Smooth muscle cell (in vitro differentiated cells): Measurements from ENCODE around the gene ASB5. TPM values are rescaled to one million over a fixed set of nuclear protein-coding genes. Genes with fewer than 3 reads are reported as not detected.

Source experiments
- DNase-seq: peaks from one replicate; lab custom pipeline; 2025; ENCODE audit not compliant: unreplicated experiment; lab: John Stamatoyannopoulos, UW
- H2AFZ ChIP-seq: fragments of 200-600 bp; sonication (generic); 2 replicates; pipeline ENCODE4 v1.6.0; 2016; ENCODE audit warnings: antibody characterized with exemption, low read depth, mild to moderate bottlenecking
- H3F3A ChIP-seq: fragments of 200-600 bp; sonication (generic); 2 replicates; pipeline ENCODE4 v1.6.0; 2017; ENCODE audit warnings: antibody characterized with exemption, low read depth
- H3K27ac ChIP-seq: fragments of 200-600 bp; sonication (generic); 2 replicates; pipeline ENCODE4 v1.5.1; 2016; ENCODE audit warnings: low read depth, mild to moderate bottlenecking
- H3K27me3 ChIP-seq: fragments of 200-600 bp; sonication (generic); 2 replicates; pipeline ENCODE4 v1.6.1; 2016; ENCODE audit warnings: low read depth, mild to moderate bottlenecking
- H3K36me3 ChIP-seq: fragments of 200-600 bp; sonication (generic); 2 replicates; pipeline ENCODE4 v1.5.1; 2016; ENCODE audit warnings: low read depth
- H3K4me1 ChIP-seq: fragments of 200-600 bp; sonication (generic); 2 replicates; pipeline ENCODE4 v1.5.1; 2016; ENCODE audit warnings: low read depth
- H3K4me2 ChIP-seq: fragments of 200-600 bp; sonication (generic); 2 replicates; pipeline ENCODE4 v1.6.0; 2016; ENCODE audit warnings: mild to moderate bottlenecking
- H3K4me3 ChIP-seq: fragments of 200-600 bp; sonication (generic); 2 replicates; pipeline ENCODE4 v1.5.1; 2016; ENCODE audit warnings: mild to moderate bottlenecking
- H3K79me2 ChIP-seq: fragments of 200-600 bp; sonication (generic); 2 replicates; pipeline ENCODE4 v1.6.0; 2016; ENCODE audit warnings: low read depth, mild to moderate bottlenecking
- H3K9ac ChIP-seq: fragments of 200-600 bp; sonication (generic); 2 replicates; pipeline ENCODE4 v1.6.0; 2016; ENCODE audit warnings: low read depth
- H3K9me3 ChIP-seq: fragments of 200-600 bp; sonication (generic); replicated peaks from 2 replicates; pipeline ENCODE4 v1.5.1; 2016; ENCODE audit warnings: low read depth
- H4K20me1 ChIP-seq: fragments of 200-600 bp; sonication (generic); 2 replicates; pipeline ENCODE4 v1.6.0; 2016; ENCODE audit warnings: low read depth
- WGBS: methylation state at CpG from one replicate; pipeline ENCODE4 v1.1.7; 2016; ENCODE audit warnings: low lambda C conversion rate; 5-methylcytosine and 5-hydroxymethylcytosine counted together
- polyA plus RNA-seq: library from polyadenylated mRNA; unstranded; fragments of >200 nt; fragmentation: Nextera tagmentation; extraction: Ambion mirVana; gene quantifications from 2 replicates; pipeline ENCODE4 v1.2.1, GENCODE V29; 2016
- total RNA-seq: library from RNA; depleted of rRNA; stranded (reverse); fragments of >200 nt; gene quantifications from 2 replicates; pipeline ENCODE4 v1.2.3, GENCODE V29; 2014
- TF ChIP-seq, protein P1 (sequence below): fragments of 200-600 bp; sonication (generic); IDR thresholded peaks from 2 replicates; pipeline ENCODE4 v1.5.1; 2017; ENCODE audit warnings: borderline replicate concordance, mild to moderate bottlenecking, antibody characterized with exemption; ENCODE audit not compliant: insufficient read depth, poor library complexity, severe bottlenecking

ASB5 gene
- total and polyA plus RNA-seq, 2 experiments from 2014 or later, result 0.18 TPM; not detected in 1

DNA sequence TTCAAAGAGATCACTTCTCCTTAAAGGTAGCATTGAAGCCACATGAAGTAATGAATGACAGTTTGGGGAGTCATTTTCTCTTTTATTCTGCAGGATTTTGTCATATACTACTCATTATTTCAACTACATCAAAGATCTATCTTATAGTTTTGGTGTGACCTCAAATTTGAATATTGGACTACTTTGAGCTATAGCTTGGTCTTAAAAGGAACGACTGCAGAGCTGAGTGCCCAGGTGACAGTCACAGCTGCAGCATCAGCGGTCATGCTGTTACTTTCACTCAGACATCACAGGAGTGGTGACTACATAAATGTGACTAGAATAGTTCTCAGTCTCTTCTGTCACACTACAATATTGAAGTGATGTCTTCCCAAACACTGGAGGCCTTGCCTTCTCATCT lies 40.0 kb upstream of the ASB5 start:
- TF ChIP-seq, protein P1, sequence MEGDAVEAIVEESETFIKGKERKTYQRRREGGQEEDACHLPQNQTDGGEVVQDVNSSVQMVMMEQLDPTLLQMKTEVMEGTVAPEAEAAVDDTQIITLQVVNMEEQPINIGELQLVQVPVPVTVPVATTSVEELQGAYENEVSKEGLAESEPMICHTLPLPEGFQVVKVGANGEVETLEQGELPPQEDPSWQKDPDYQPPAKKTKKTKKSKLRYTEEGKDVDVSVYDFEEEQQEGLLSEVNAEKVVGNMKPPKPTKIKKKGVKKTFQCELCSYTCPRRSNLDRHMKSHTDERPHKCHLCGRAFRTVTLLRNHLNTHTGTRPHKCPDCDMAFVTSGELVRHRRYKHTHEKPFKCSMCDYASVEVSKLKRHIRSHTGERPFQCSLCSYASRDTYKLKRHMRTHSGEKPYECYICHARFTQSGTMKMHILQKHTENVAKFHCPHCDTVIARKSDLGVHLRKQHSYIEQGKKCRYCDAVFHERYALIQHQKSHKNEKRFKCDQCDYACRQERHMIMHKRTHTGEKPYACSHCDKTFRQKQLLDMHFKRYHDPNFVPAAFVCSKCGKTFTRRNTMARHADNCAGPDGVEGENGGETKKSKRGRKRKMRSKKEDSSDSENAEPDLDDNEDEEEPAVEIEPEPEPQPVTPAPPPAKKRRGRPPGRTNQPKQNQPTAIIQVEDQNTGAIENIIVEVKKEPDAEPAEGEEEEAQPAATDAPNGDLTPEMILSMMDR, result no peak
- 95% methylated on average over 2 of the region's 2 CpGs for WGBS
- H3K4me1 ChIP-seq, result no peaks in the 10 kb centered on the region

DNA sequence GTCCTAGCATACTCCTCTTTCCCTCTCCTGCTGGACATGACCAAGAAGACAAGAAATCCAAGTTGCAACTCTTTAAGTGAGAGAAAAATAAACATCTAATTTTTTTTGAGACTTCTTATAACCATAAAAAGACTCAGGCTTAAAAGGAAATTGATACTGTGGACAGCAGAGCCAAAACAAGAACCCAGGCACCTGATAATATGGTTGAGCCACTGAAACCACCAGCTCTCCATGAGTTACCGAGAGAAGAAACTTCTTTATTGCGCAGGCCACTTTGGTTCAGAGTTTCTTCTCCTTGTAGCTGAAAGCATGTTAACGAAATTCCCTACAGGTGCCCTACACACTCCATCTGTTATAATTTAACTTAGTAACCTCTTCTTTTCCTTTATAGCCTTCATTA lies 39.4 kb upstream of the ASB5 start:
- no peaks in the 10 kb centered on the region for H3K36me3 ChIP-seq
- no peak overlapping the region for H3K4me2 ChIP-seq
- 96% methylated on average over 3 of the region's 3 CpGs for WGBS
- no peak overlapping the region for H2AFZ ChIP-seq
- no peaks in the 10 kb centered on the region for H3F3A ChIP-seq
- no peak overlapping the region for H3K9ac ChIP-seq
- no peak overlapping the region for H3K4me3 ChIP-seq
- TF ChIP-seq, protein P1, result no peak
- H3K4me1 ChIP-seq, result no peaks in the 10 kb centered on the region
- H3K27me3 ChIP-seq, result no peaks in the 10 kb centered on the region
- DNase-seq, result no peak
- H3K79me2 ChIP-seq, result no peaks in the 10 kb centered on the region
- H4K20me1 ChIP-seq, result no peaks in the 10 kb centered on the region
- no peak overlapping the region for H3K27ac ChIP-seq
- H3K9me3 ChIP-seq, result no peaks in the 10 kb centered on the region

More for the DNA sequence above, 40.0 kb upstream of the ASB5 start:
- Histone ChIP-seq H3K9ac (no peak overlapping the region), H3K4me2 (no peak overlapping the region), H3K9me3 (no peaks in the 10 kb centered on the region), H3K4me3 (no peak overlapping the region), H4K20me1 (no peaks in the 10 kb centered on the region), H3K27ac (no peak overlapping the region), H3K27me3 (no peaks in the 10 kb centered on the region), H2AFZ (no peak overlapping the region), H3F3A (no peaks in the 10 kb centered on the region), H3K36me3 (no peaks in the 10 kb centered on the region), H3K79me2 (no peaks in the 10 kb centered on the region)
- no peak for DNase-seq

DNA sequence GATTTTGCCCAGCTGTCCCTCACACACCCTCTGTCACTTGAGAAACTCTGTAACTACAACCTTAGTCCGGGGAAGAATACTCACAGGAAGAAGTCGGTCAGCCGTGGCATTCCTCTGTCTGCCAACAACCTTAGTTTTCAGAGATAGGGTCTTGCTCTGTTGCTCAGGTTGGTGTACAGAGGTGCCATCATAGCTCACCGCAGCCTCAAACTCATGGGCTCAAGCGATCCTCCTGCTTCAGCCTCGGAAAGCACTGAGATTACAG lies 38.6 kb upstream of the ASB5 start:
- H3K9ac ChIP-seq, result no peak overlapping the region

More for the DNA sequence above, 38.6 kb upstream of the ASB5 start:
- TF ChIP-seq, protein P1, result no peak
- H3K4me1 ChIP-seq, result peaks cover 3% of the 10 kb centered on the region
- H3F3A ChIP-seq, result no peaks in the 10 kb centered on the region
- DNase-seq, result no peak
- no peaks in the 10 kb centered on the region for H3K79me2 ChIP-seq
- H3K36me3 ChIP-seq, result no peaks in the 10 kb centered on the region
- H3K4me3 ChIP-seq, result no peak overlapping the region
- no peaks in the 10 kb centered on the region for H3K27me3 ChIP-seq
- H3K9me3 ChIP-seq, result no peaks in the 10 kb centered on the region
- H2AFZ ChIP-seq, result no peak overlapping the region
- no peaks in the 10 kb centered on the region for H4K20me1 ChIP-seq
- no peak overlapping the region for H3K27ac ChIP-seq
- WGBS, result 94% methylated on average over 6 of the region's 6 CpGs
- H3K4me2 ChIP-seq, result no peak overlapping the region
